Epithelial cell of proximal tubule (primary cell): Measurements from ENCODE around the gene HSD17B13. TPM values are rescaled to one million over a fixed set of nuclear protein-coding genes. Genes with fewer than 3 reads are reported as not detected.

Source experiments
- total RNA-seq: library from RNA; depleted of rRNA; stranded (reverse); fragments of >200 nt; gene quantifications from 2 replicates; pipeline ENCODE4 v1.2.3, GENCODE V29; 2015

HSD17B13 gene
- total RNA-seq, 1 donor from 2014 or later, result not detected

Other genes starting within 250 kb of the HSD17B13 start
- 5.0 and 6.7 TPM in 2 replicates for gene KLHL8, start 102.3 kb downstream of the HSD17B13 start, total RNA-seq
- 19.4 and 19.7 TPM in 2 replicates for gene HSD17B11, start 68.3 kb upstream of the HSD17B13 start, total RNA-seq
- gene NUDT9, start 99.7 kb upstream of the HSD17B13 start, total RNA-seq, result 23.0 and 26.3 TPM in 2 replicates
- gene SPARCL1, start 206.5 kb upstream of the HSD17B13 start, total RNA-seq, result not detected in 2 replicates